IMR-90 (cell line): Measurements from ENCODE around the gene BUB1B. TPM values are rescaled to one million over a fixed set of nuclear protein-coding genes. Genes with fewer than 3 reads are reported as not detected.

Source experiments
- ATAC-seq: fragments of 200-7000 bp; cut with Tn5 transposase; 2 replicates; pipeline ENCODE4 v1.9.1; 2020; ENCODE audit warnings: low read depth, mild to moderate bottlenecking, moderate library complexity
- BruUV-seq: library from RNA; stranded (reverse); fragments of 400-500 nt; replicated peaks from 2 replicates; lab custom pipeline; 2021; lab: Mats Ljungman, UMichigan
- CTCF ChIA-PET: fragments of 300-600 bp; formaldehyde crosslinking; extraction: SDS; loops from one replicate; lab custom pipeline; 2021; ENCODE audit warnings: antibody characterized with exemption; lab: Yijun Ruan, JAX
- POLR2A ChIA-PET: fragments of 300-600 bp; sonication (Branson Sonifier 250); formaldehyde crosslinking; loops from one replicate; lab custom pipeline; 2022; ENCODE audit warnings: antibody characterized with exemption; ENCODE audit not compliant: unreplicated experiment; lab: Charles Lee
- DNase-seq: peaks from one replicate; pipeline ENCODE4 v3.0.0; 2013
- H2AFZ ChIP-seq: replicated peaks from 2 replicates; pipeline ENCODE3; 2013; ENCODE audit warnings: low read length, mild to moderate bottlenecking; ENCODE audit not compliant: poor library complexity
- H2AK5ac ChIP-seq: 2 replicates; pipeline ENCODE4 v1.6.1; 2013; ENCODE audit warnings: low read depth, low read length, inconsistent platforms
- H2AK9ac ChIP-seq: replicated peaks from 2 replicates; pipeline ENCODE3; 2013; ENCODE audit warnings: mild to moderate bottlenecking, low read depth, low read length, moderate library complexity; ENCODE audit not compliant: poor library complexity
- H2BK120ac ChIP-seq: 2 replicates; pipeline ENCODE4 v1.6.1; 2013; ENCODE audit warnings: low read depth, low read length, inconsistent platforms
- H2BK15ac ChIP-seq: 3 replicates; pipeline ENCODE4 v1.6.1; 2013; ENCODE audit warnings: low read depth, low read length, inconsistent platforms
- H2BK20ac ChIP-seq: 2 replicates; pipeline ENCODE4 v1.6.1; 2013; ENCODE audit warnings: low read depth, mild to moderate bottlenecking, inconsistent platforms, low read length, moderate library complexity
- H2BK5ac ChIP-seq: 2 replicates; pipeline ENCODE4 v1.6.1; 2013; ENCODE audit warnings: mild to moderate bottlenecking, low read depth, low read length, inconsistent platforms; ENCODE audit not compliant: poor library complexity, severe bottlenecking
- H3K14ac ChIP-seq: replicated peaks from 2 replicates; pipeline ENCODE4 v1.6.1; 2013; ENCODE audit warnings: low read depth, low read length, inconsistent platforms
- H3K18ac ChIP-seq: 2 replicates; pipeline ENCODE4 v1.6.1; 2013; ENCODE audit warnings: low read depth, low read length, control low read depth
- H3K23ac ChIP-seq: 2 replicates; pipeline ENCODE4 v1.6.1; 2013; ENCODE audit warnings: low read depth, low read length, inconsistent platforms
- H3K27ac ChIP-seq: 2 replicates; pipeline ENCODE4 v1.5.1; 2013; ENCODE audit warnings: mild to moderate bottlenecking, control low read depth, low read length; ENCODE audit not compliant: insufficient read depth
- H3K27me3 ChIP-seq: 2 replicates; pipeline ENCODE4 v1.6.1; 2013; ENCODE audit warnings: low read length; ENCODE audit not compliant: control insufficient read depth, insufficient read depth
- H3K36me3 ChIP-seq: 2 replicates; pipeline ENCODE4 v1.6.1; 2013; ENCODE audit warnings: low read length, mixed read lengths; ENCODE audit not compliant: control insufficient read depth, insufficient read depth
- H3K4ac ChIP-seq: 2 replicates; pipeline ENCODE4 v1.6.1; 2013; ENCODE audit warnings: low read depth, low read length, inconsistent platforms
- H3K4me1 ChIP-seq: 2 replicates; pipeline ENCODE4 v1.6.1; 2013; ENCODE audit warnings: low read length, mixed read lengths; ENCODE audit not compliant: control insufficient read depth, insufficient read depth
- H3K4me2 ChIP-seq: 2 replicates; pipeline ENCODE4 v1.6.1; 2013; ENCODE audit warnings: low read depth, mild to moderate bottlenecking, control low read depth, low read length, moderate library complexity
- H3K4me3 ChIP-seq: 2 replicates; pipeline ENCODE4 v1.5.1; 2013; ENCODE audit warnings: low read depth, mild to moderate bottlenecking, control low read depth, low read length, moderate library complexity; ENCODE audit not compliant: insufficient read depth
- H3K56ac ChIP-seq: 2 replicates; pipeline ENCODE4 v1.6.1; 2013; ENCODE audit warnings: low read length, inconsistent platforms; ENCODE audit not compliant: insufficient read depth; ENCODE audit errors: extremely low read depth
- H3K79me1 ChIP-seq, 2 experiments: 2 replicates each; pipeline ENCODE4 v1.6.1; 2013; ENCODE audit warnings: low read length in 2 of 2, inconsistent platforms in 1 of 2, low read depth in 1 of 2
- H3K9ac ChIP-seq: 2 replicates; pipeline ENCODE4 v1.6.1; 2013; ENCODE audit warnings: low read depth, low read length, control low read depth
- H3K9me1 ChIP-seq: 2 replicates; pipeline ENCODE4 v1.6.1; 2013; ENCODE audit warnings: low read length, inconsistent platforms; ENCODE audit not compliant: insufficient read depth
- H3K9me3 ChIP-seq: 2 replicates; pipeline ENCODE4 v1.6.1; 2013; ENCODE audit warnings: low read length; ENCODE audit not compliant: control insufficient read depth, insufficient read depth
- H4K20me1 ChIP-seq: 2 replicates; pipeline ENCODE4 v1.6.1; 2013; ENCODE audit warnings: low read length, inconsistent platforms; ENCODE audit not compliant: insufficient read depth
- H4K5ac ChIP-seq: 2 replicates; pipeline ENCODE4 v1.6.1; 2013; ENCODE audit warnings: mild to moderate bottlenecking, low read depth, low read length, control low read depth
- H4K8ac ChIP-seq, 2 experiments: 2 replicates each; pipeline ENCODE4 v1.6.1; 2013; ENCODE audit warnings: low read depth in 2 of 2, low read length in 2 of 2, control low read depth in 1 of 2, inconsistent platforms in 1 of 2
- H4K91ac ChIP-seq: 2 replicates; pipeline ENCODE4 v1.6.1; 2013; ENCODE audit warnings: low read depth, low read length, inconsistent platforms; ENCODE audit not compliant: insufficient read depth
- BHLHE40 ChIP-seq: fragments of 150-350 bp; IDR thresholded peaks from 2 replicates; pipeline ENCODE4 v1.6.1; 2016; ENCODE audit warnings: mild to moderate bottlenecking, low read depth, low read length
- CEBPB ChIP-seq: IDR thresholded peaks from 2 replicates; pipeline ENCODE4 v1.6.1; 2012; ENCODE audit warnings: low read depth, low read length, improper control_type of control experiment
- CTCF ChIP-seq: conservative IDR thresholded peaks from 2 replicates; pipeline ENCODE4 v1.5.1; 2012; ENCODE audit warnings: mild to moderate bottlenecking, low read depth, low read length, improper control_type of control experiment
- ELK1 ChIP-seq: fragments of 150-350 bp; IDR thresholded peaks from 2 replicates; pipeline ENCODE4 v1.6.1; 2016; ENCODE audit warnings: low read depth, mild to moderate bottlenecking, low read length, moderate library complexity, borderline replicate concordance
- FOS ChIP-seq: fragments of 150-350 bp; IDR thresholded peaks from 2 replicates; pipeline ENCODE4 v1.6.1; 2016; ENCODE audit warnings: low read depth, low read length
- MAZ ChIP-seq: IDR thresholded peaks from 2 replicates; pipeline ENCODE4 v1.6.1; 2012; ENCODE audit warnings: low read depth, mild to moderate bottlenecking, low read length, improper control_type of control experiment, moderate library complexity, borderline replicate concordance
- MXI1 ChIP-seq: IDR thresholded peaks from 2 replicates; pipeline ENCODE4 v1.6.1; 2012; ENCODE audit warnings: low read depth, mild to moderate bottlenecking, low read length, moderate library complexity, borderline replicate concordance
- NFE2L2 ChIP-seq: fragments of 150-350 bp; IDR thresholded peaks from 2 replicates; pipeline ENCODE4 v1.6.1; 2016; ENCODE audit warnings: low read depth, mild to moderate bottlenecking, low read length
- POLR2A ChIP-seq: IDR thresholded peaks from 2 replicates; pipeline ENCODE4 v1.6.1; 2012; ENCODE audit warnings: mild to moderate bottlenecking, low read depth, low read length
- RCOR1 ChIP-seq: IDR thresholded peaks from 2 replicates; pipeline ENCODE4 v1.6.1; 2012; ENCODE audit warnings: mild to moderate bottlenecking, low read length, improper control_type of control experiment; ENCODE audit not compliant: insufficient replicate concordance
- SMC3 ChIP-seq: fragments of 150-350 bp; IDR thresholded peaks from 2 replicates; pipeline ENCODE4 v1.6.1; 2016; ENCODE audit warnings: low read depth, mild to moderate bottlenecking, antibody characterized with exemption, low read length, moderate library complexity
- WGBS, 2 experiments: methylation state at CpG; one replicate each; pipeline versions ENCODE4 v1.1.5 to v1.1.7; 2013; ENCODE audit warnings: missing lambda C conversion rate in 2 of 2; ENCODE audit not compliant: insufficient read length in 1 of 2; ENCODE audit errors: extremely low coverage in 2 of 2; 5-methylcytosine and 5-hydroxymethylcytosine counted together
- dilution Hi-C: fragments of 300-500 bp; cut with HindIII; formaldehyde crosslinking; loops from one replicate; pipeline ENCODE4 v1.14.3; 2018; ENCODE audit warnings: low sequenced_read_pairs; ENCODE audit not compliant: unreplicated experiment
- in situ Hi-C: fragments of 300-500 bp; cut with MboI; formaldehyde crosslinking; loops from 3 replicates; pipeline ENCODE4 v1.14.3; 2019; ENCODE audit warnings: low sequenced_read_pairs, inconsistent platforms, mixed read lengths
- intact Hi-C: fragments of 100-400 bp; cut with micrococcal nuclease; formaldehyde crosslinking; loops from 2 replicates; pipeline ENCODE4 v1.10.0; 2022
- polyA plus RNA-seq, 3 experiments: library from polyadenylated mRNA; depleted of rRNA; stranded (reverse); fragments of >200 nt; gene quantifications; 2 replicates each; pipeline ENCODE4 v1.2.3, GENCODE V29; 2012; ENCODE audit warnings: low replicate concordance in 1 of 3
- total RNA-seq: library from RNA; depleted of rRNA; stranded (reverse); fragments of >200 nt; gene quantifications from 2 replicates; pipeline ENCODE4 v1.2.3, GENCODE V29; 2012

The BUB1B gene
- total and polyA plus RNA-seq, 2 of the 4 experiments (the other 2 are of a cell fraction) = 15.6 to 24.7 TPM

- intact Hi-C loops = no loop called here
These were observed 71.8 kb downstream of the BUB1B start for GRCh38 chr15:40232625-40233070.

More at GRCh38 chr15:40232625-40233070, 71.8 kb downstream of the BUB1B start:
- Histone ChIP-seq H2BK5ac (no peak overlapping the region), H3K4me2 (no peak overlapping the region), H2BK20ac (peak overlapping the region; percentile 44; the same call in 1 of the 2 replicates), H2AFZ (peak overlapping the region; percentile 87), H3K18ac (peak overlapping the region; percentile 40; the same call in 1 of the 2 replicates), H3K9me3 (no peaks in the 10 kb centered on the region), H3K9ac (no peak overlapping the region), H3K23ac (peak overlapping the region; percentile 51), H2BK120ac (no peak overlapping the region), H3K4ac (peak overlapping the region; percentile 42), H3K14ac (peak overlapping the region; percentile 75; the same call in 1 of the 2 replicates), H3K56ac (no peak overlapping the region), H2AK5ac (no peak overlapping the region), H4K5ac (peak overlapping the region; percentile 76), H3K4me1 (0 out of 2 replicates have a peak, but pooled peaks cover 2% of the 10 kb centered on the region), H3K36me3 (no peaks in the 10 kb centered on the region), H3K9me1 (0 out of 2 replicates have a peak, but pooled peaks cover 3% of the 10 kb centered on the region), H4K20me1 (no peaks in the 10 kb centered on the region), H3K4me3 (no peak overlapping the region), H3K27me3 (no peaks in the 10 kb centered on the region), H3K79me1 (no peaks in the 10 kb centered on the region), H4K91ac (no peak overlapping the region), H4K8ac (peak overlapping the region; percentile 50 to 90; a peak in 3 of 4 replicates), H3K27ac (no peak overlapping the region), H2BK15ac (no peak overlapping the region), H2AK9ac (peak overlapping the region; percentile 51)
- dilution Hi-C loops = no loop called here
- ChIA-PET POLR2A (no interaction called here), CTCF (no interaction called here)
- in situ Hi-C loops = no loop called here
- DNase-seq (peak; percentile 22), ATAC-seq (peak; percentile 53; the same call in 1 of the 2 replicates)
- no peak for TF ChIP-seq MAZ
- no peak for TF ChIP-seq FOS
- TF ChIP-seq SMC3 = no peak
- no peak for TF ChIP-seq BHLHE40
- no peak for TF ChIP-seq POLR2A
- TF ChIP-seq NFE2L2 = no peak
- no peak for TF ChIP-seq CTCF
- no peak for TF ChIP-seq ELK1
- no peak for TF ChIP-seq MXI1
- no peak for TF ChIP-seq RCOR1
- no peak for TF ChIP-seq CEBPB
- no TSS peak for BruUV-seq
- 20% methylated on average over 5 of the region's 7 CpGs; no CpG with 5 or more reads in 1 of the 2 experiments for WGBS, 2 experiments
